Liver (tissue), 9 donors: Measurements from ENCODE around the gene JCAD. TPM values are rescaled to one million over a fixed set of nuclear protein-coding genes. Genes with fewer than 3 reads are reported as not detected.

Source experiments
- DNase-seq: peaks from one replicate; pipeline ENCODE4 v3.0.0-alpha.2; 2017; ENCODE audit warnings: low spot score
- H3K27ac ChIP-seq, 2 donors: one replicate each; pipeline ENCODE4 v1.7.0; 2013; ENCODE audit warnings: inconsistent platforms in 2 of 2, low read length in 2 of 2, control low read depth in 1 of 2, low read depth in 1 of 2, mild to moderate bottlenecking in 1 of 2
- H3K27me3 ChIP-seq, 4 donors: one replicate each; pipeline versions ENCODE4 v1.6.1 to v1.7.0; 2013; ENCODE audit warnings: low read length in 3 of 4, inconsistent platforms in 1 of 4, mild to moderate bottlenecking in 1 of 4, moderate library complexity in 1 of 4; ENCODE audit not compliant: control insufficient read depth in 4 of 4, insufficient read depth in 4 of 4
- H3K36me3 ChIP-seq, 4 donors: one replicate each; pipeline versions ENCODE4 v1.6.1 to v1.7.0; 2013; ENCODE audit warnings: low read length in 3 of 4, mild to moderate bottlenecking in 3 of 4, low read depth in 1 of 4, moderate library complexity in 1 of 4; ENCODE audit not compliant: control insufficient read depth in 4 of 4, insufficient read depth in 3 of 4
- H3K4me1 ChIP-seq, 4 donors: one replicate each; pipeline versions ENCODE4 v1.6.1 to v1.7.0; 2013; ENCODE audit warnings: low read length in 3 of 4, mild to moderate bottlenecking in 3 of 4, moderate library complexity in 1 of 4; ENCODE audit not compliant: control insufficient read depth in 4 of 4, insufficient read depth in 4 of 4
- H3K4me3 ChIP-seq, 3 donors: one replicate each; pipeline versions ENCODE4 v1.6.1 to v1.7.0; 2013; ENCODE audit warnings: low read length in 3 of 3, control low read depth in 1 of 3, low read depth in 1 of 3, mild to moderate bottlenecking in 1 of 3
- H3K9ac ChIP-seq, 2 donors: one replicate each; pipeline ENCODE4 v1.7.0; 2013; ENCODE audit warnings: low read length in 2 of 2, mild to moderate bottlenecking in 2 of 2, moderate library complexity in 2 of 2, control low read depth in 1 of 2, low read depth in 1 of 2
- H3K9me3 ChIP-seq, 4 donors: one replicate each; pipeline versions ENCODE4 v1.6.1 to v1.7.0; 2013; ENCODE audit warnings: low read length in 3 of 4; ENCODE audit not compliant: control insufficient read depth in 4 of 4
- EGR1 ChIP-seq, 2 donors: IDR thresholded peaks; 2 replicates each; pipeline ENCODE4 v1.6.1; 2016 to 2018; ENCODE audit warnings: antibody characterized with exemption in 2 of 2, low read depth in 2 of 2
- FOXA1 ChIP-seq: IDR thresholded peaks from 2 replicates; pipeline ENCODE4 v1.6.1; 2016; ENCODE audit warnings: antibody characterized with exemption
- FOXA2 ChIP-seq: IDR thresholded peaks from 2 replicates; pipeline ENCODE4 v1.6.1; 2016; ENCODE audit warnings: antibody characterized with exemption
- GABPA ChIP-seq, 2 donors: IDR thresholded peaks in 1 of 2; conservative IDR thresholded peaks in 1 of 2; 2 replicates each; pipeline ENCODE4 v1.6.1; 2016; ENCODE audit warnings: antibody characterized with exemption in 2 of 2, mild to moderate bottlenecking in 1 of 2, moderate library complexity in 1 of 2
- HNF4A ChIP-seq, 2 donors: conservative IDR thresholded peaks; 2 replicates each; pipeline ENCODE4 v1.6.1; 2016; ENCODE audit warnings: antibody characterized with exemption in 2 of 2, mild to moderate bottlenecking in 2 of 2
- HNF4G ChIP-seq: IDR thresholded peaks from 2 replicates; pipeline ENCODE4 v1.6.1; 2016; ENCODE audit warnings: antibody characterized with exemption
- RAD21 ChIP-seq, 2 donors: IDR thresholded peaks; 2 replicates each; pipeline ENCODE4 v1.6.1; 2016; ENCODE audit warnings: antibody characterized with exemption in 2 of 2, mild to moderate bottlenecking in 2 of 2
- RXRA ChIP-seq, 2 donors: IDR thresholded peaks; 2 replicates each; pipeline ENCODE4 v1.6.1; 2017 to 2018; ENCODE audit warnings: antibody characterized with exemption in 2 of 2, mild to moderate bottlenecking in 1 of 2
- SP1 ChIP-seq: IDR thresholded peaks from 2 replicates; pipeline ENCODE4 v1.6.1; 2018; ENCODE audit warnings: antibody characterized with exemption, mild to moderate bottlenecking
- TAF1 ChIP-seq: conservative IDR thresholded peaks from 2 replicates; pipeline ENCODE4 v1.6.1; 2016; ENCODE audit warnings: antibody characterized with exemption, mild to moderate bottlenecking
- YY1 ChIP-seq: IDR thresholded peaks from 2 replicates; pipeline ENCODE4 v1.6.1; 2016; ENCODE audit warnings: antibody characterized with exemption, mild to moderate bottlenecking
- ZBTB33 ChIP-seq: IDR thresholded peaks from 2 replicates; pipeline ENCODE4 v1.6.1; 2016; ENCODE audit warnings: antibody characterized with exemption
- WGBS: extraction: QIAGEN DNeasy Blood & Tissue Kit; methylation state at CpG from one replicate; pipeline ENCODE4 v1.1.7; 2013; 5-methylcytosine and 5-hydroxymethylcytosine counted together
- polyA plus RNA-seq, 2 donors: library from polyadenylated mRNA; stranded (reverse) in 1 of 2; unstranded in 1 of 2; fragments of 200-250 nt in 1 of 2; fragments of >200 nt in 1 of 2; fragmentation: Nextera tagmentation in 1 of 2; extraction: Ambion mirVana in 1 of 2; gene quantifications; one replicate each; pipeline versions ENCODE4 v1.2.1 to v1.2.3, GENCODE V29; 2013 to 2015
- total RNA-seq, 2 donors: library from RNA; depleted of rRNA; stranded (reverse); fragments of >200 nt; gene quantifications; one replicate each; pipeline ENCODE4 v1.2.3, GENCODE V29; 2014
- TF ChIP-seq, protein P1 (sequence below): IDR thresholded peaks from 2 replicates; pipeline ENCODE4 v1.6.1; 2016; ENCODE audit warnings: antibody characterized with exemption
- TF ChIP-seq, protein P2 (sequence below): fragments of 150-350 bp; IDR thresholded peaks from 2 replicates; pipeline ENCODE4 v1.5.1; 2017; ENCODE audit warnings: improper control_type of control experiment, low read depth, low read length; ENCODE audit not compliant: missing input control
- TF ChIP-seq, protein P3 (sequence below): IDR thresholded peaks from 2 replicates; pipeline ENCODE4 v1.6.1; 2016; ENCODE audit warnings: antibody characterized with exemption, mild to moderate bottlenecking
- donor health status: healthy.
- donor health status: healthy.
- donor health status: healthy.
- donor health status: healthy.
- donor health status: healthy.

The JCAD gene
- total and polyA plus RNA-seq, 4 donors: 0.77 to 3.2 (median 1.1) TPM

GRCh38 chr10:30079408-30079807 is 20.0 kb upstream of the JCAD start:
- no peak overlapping the region for H3K27ac ChIP-seq
- TF ChIP-seq, protein P1, sequence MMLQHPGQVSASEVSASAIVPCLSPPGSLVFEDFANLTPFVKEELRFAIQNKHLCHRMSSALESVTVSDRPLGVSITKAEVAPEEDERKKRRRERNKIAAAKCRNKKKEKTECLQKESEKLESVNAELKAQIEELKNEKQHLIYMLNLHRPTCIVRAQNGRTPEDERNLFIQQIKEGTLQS: no peak
- no peaks in the 10 kb centered on the region for H3K9me3 ChIP-seq
- H3K27me3 ChIP-seq: no peaks in the 10 kb centered on the region
- no peaks in the 10 kb centered on the region for H3K4me1 ChIP-seq
- WGBS: 64% methylated on average over 1 of the region's 1 CpG
- no peak overlapping the region for H3K9ac ChIP-seq
- no peaks in the 10 kb centered on the region for H3K36me3 ChIP-seq
- no peak for DNase-seq
- H3K4me3 ChIP-seq: no peak overlapping the region

GRCh38 chr10:30075481-30075880 is 16.1 kb upstream of the JCAD start:
- Histone ChIP-seq H3K9me3 (no peaks in the 10 kb centered on the region), H3K4me3 (no peak overlapping the region), H3K9ac (no peak overlapping the region), H3K27ac (no peak overlapping the region), H3K4me1 (no peaks in the 10 kb centered on the region), H3K36me3 (no peaks in the 10 kb centered on the region), H3K27me3 (no peaks in the 10 kb centered on the region)
- 93% methylated on average over 6 of the region's 6 CpGs for WGBS
- no peak for DNase-seq
- TF ChIP-seq RAD21 (IDR thresholded peaks at IDR 0.05) (no peak), TAF1 (no peak), ZBTB33 (no peak), RXRA (IDR thresholded peaks at IDR 0.05) (no peak), EGR1 (IDR thresholded peaks at IDR 0.05; ENCODE audit: low read depth in 2 of 2) (no peak), FOXA1 (no peak), YY1 (no peak), FOXA2 (no peak), GABPA (IDR thresholded peaks at IDR 0.05 in 1 of 2, conservative IDR thresholded peaks at IDR 0.05 in 1 of 2) (no peak), HNF4A (conservative IDR thresholded peaks at IDR 0.05) (no peak)
- TF ChIP-seq, protein P2, sequence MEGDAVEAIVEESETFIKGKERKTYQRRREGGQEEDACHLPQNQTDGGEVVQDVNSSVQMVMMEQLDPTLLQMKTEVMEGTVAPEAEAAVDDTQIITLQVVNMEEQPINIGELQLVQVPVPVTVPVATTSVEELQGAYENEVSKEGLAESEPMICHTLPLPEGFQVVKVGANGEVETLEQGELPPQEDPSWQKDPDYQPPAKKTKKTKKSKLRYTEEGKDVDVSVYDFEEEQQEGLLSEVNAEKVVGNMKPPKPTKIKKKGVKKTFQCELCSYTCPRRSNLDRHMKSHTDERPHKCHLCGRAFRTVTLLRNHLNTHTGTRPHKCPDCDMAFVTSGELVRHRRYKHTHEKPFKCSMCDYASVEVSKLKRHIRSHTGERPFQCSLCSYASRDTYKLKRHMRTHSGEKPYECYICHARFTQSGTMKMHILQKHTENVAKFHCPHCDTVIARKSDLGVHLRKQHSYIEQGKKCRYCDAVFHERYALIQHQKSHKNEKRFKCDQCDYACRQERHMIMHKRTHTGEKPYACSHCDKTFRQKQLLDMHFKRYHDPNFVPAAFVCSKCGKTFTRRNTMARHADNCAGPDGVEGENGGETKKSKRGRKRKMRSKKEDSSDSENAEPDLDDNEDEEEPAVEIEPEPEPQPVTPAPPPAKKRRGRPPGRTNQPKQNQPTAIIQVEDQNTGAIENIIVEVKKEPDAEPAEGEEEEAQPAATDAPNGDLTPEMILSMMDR: no peak

DNA sequence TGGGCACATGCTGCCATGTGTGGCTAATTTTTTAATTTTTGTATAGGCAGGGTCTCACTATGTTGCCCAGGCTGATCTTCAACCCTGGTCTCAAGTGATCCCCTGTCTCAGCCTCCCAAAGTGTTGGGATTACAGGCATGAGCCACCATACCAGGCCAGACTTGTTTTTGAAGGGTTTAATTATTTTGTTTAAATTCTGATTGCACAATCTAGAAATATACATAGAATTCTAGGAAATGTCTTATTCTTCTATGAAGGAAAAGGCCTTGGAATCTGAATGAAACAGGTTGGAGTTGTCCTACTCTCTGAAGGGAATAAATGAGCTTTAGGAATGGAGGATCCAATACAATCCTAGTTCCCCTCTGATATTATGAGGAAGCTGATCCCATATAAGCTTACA is 15.5 kb upstream of the JCAD start:
- no peak overlapping the region for H3K27ac ChIP-seq
- H3K27me3 ChIP-seq: no peaks in the 10 kb centered on the region
- H3K9ac ChIP-seq: no peak overlapping the region
- H3K36me3 ChIP-seq: no peaks in the 10 kb centered on the region
- TF ChIP-seq SP1 (no peak), YY1 (no peak), ZBTB33 (no peak), RXRA (IDR thresholded peaks at IDR 0.05) (no peak), FOXA2 (no peak), FOXA1 (no peak), HNF4G (no peak), RAD21 (IDR thresholded peaks at IDR 0.05) (no peak)
- TF ChIP-seq, protein P3, sequence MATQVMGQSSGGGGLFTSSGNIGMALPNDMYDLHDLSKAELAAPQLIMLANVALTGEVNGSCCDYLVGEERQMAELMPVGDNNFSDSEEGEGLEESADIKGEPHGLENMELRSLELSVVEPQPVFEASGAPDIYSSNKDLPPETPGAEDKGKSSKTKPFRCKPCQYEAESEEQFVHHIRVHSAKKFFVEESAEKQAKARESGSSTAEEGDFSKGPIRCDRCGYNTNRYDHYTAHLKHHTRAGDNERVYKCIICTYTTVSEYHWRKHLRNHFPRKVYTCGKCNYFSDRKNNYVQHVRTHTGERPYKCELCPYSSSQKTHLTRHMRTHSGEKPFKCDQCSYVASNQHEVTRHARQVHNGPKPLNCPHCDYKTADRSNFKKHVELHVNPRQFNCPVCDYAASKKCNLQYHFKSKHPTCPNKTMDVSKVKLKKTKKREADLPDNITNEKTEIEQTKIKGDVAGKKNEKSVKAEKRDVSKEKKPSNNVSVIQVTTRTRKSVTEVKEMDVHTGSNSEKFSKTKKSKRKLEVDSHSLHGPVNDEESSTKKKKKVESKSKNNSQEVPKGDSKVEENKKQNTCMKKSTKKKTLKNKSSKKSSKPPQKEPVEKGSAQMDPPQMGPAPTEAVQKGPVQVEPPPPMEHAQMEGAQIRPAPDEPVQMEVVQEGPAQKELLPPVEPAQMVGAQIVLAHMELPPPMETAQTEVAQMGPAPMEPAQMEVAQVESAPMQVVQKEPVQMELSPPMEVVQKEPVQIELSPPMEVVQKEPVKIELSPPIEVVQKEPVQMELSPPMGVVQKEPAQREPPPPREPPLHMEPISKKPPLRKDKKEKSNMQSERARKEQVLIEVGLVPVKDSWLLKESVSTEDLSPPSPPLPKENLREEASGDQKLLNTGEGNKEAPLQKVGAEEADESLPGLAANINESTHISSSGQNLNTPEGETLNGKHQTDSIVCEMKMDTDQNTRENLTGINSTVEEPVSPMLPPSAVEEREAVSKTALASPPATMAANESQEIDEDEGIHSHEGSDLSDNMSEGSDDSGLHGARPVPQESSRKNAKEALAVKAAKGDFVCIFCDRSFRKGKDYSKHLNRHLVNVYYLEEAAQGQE: no peak
- TF ChIP-seq, protein P2: no peak
- DNase-seq: no peak
- H3K9me3 ChIP-seq: no peaks in the 10 kb centered on the region
- no peaks in the 10 kb centered on the region for H3K4me1 ChIP-seq
- no peak overlapping the region for H3K4me3 ChIP-seq
